Neural progenitor cell (in vitro differentiated cells): Measurements from ENCODE around the gene CCNL2.

Experiments
- CTCF ChIP-seq: fragments of 200-600 bp; sonication (generic); IDR thresholded peaks from 2 replicates; pipeline ENCODE4 v1.5.1; 2017; ENCODE audit warnings: antibody characterized with exemption, mild to moderate bottlenecking
- EZH2 ChIP-seq: fragments of 200-600 bp; sonication (generic); IDR thresholded peaks from 2 replicates; pipeline ENCODE4 v1.6.1; 2017; ENCODE audit warnings: antibody characterized with exemption, mild to moderate bottlenecking, moderate library complexity

- no peak for TF ChIP-seq CTCF
- no peak for TF ChIP-seq EZH2
These were observed 19.6 kb upstream of the CCNL2 start for GRCh38 chr1:1418464-1419362.
